Stimulated activated CD8-positive, alpha-beta memory T cell treated with anti-CD3 and anti-CD28 coated beads, Interleukin-2, amount 100 ng/mL, for 48 hours (primary cell): Measurements from ENCODE around the gene MZT2B.
"Not testable (repeated sequence)": the region's sequence is repeated elsewhere in the genome, so short reads cannot be mapped to it uniquely, and the experiment has no call there.

ENCODE experiments used
- DNase-seq, 2 donors: peaks; one replicate each; pipeline ENCODE4 v3.0.0-alpha.2; 2020; ENCODE audit warnings: low read depth in 2 of 2

Gene MZT2B

GRCh38 chr2:130181880-130182682 lies at the start of gene MZT2B:
MZT2B (plus strand) TSS chr2:130182262; CDS start chr2:130182283, 21 bp downstream.
- peak; percentile 83 to 88 for DNase-seq

GRCh38 chr2:130135692-130136541 lies 46.1 kb upstream of the MZT2B start:
- DNase-seq = no peak

GRCh38 chr2:130136546-130136945 lies 45.5 kb upstream of the MZT2B start:
- not testable (repeated sequence) for DNase-seq

GRCh38 chr2:130137118-130137517 lies 44.9 kb upstream of the MZT2B start:
- DNase-seq = not testable (repeated sequence)

GRCh38 chr2:130138326-130138725 lies 43.7 kb upstream of the MZT2B start:
- not testable (repeated sequence) for DNase-seq

GRCh38 chr2:130138841-130139251 lies 43.2 kb upstream of the MZT2B start:
- DNase-seq = not testable (repeated sequence)

GRCh38 chr2:130139331-130140280 lies 42.5 kb upstream of the MZT2B start:
- not testable (repeated sequence) for DNase-seq

- DNase-seq = not testable (repeated sequence)
These were observed 41.5 kb upstream of the MZT2B start for GRCh38 chr2:130140516-130140915.

- DNase-seq = not testable (repeated sequence)
These were observed 41.1 kb upstream of the MZT2B start for GRCh38 chr2:130141002-130141401.

GRCh38 chr2:130141645-130142370 lies 40.3 kb upstream of the MZT2B start:
- not testable (repeated sequence) for DNase-seq

GRCh38 chr2:130142396-130143265 lies 39.4 kb upstream of the MZT2B start:
- DNase-seq = not testable (repeated sequence)

- not testable (repeated sequence) for DNase-seq
These were observed 38.6 kb upstream of the MZT2B start for GRCh38 chr2:130143266-130144039.

- peak; percentile 51 to 60 for DNase-seq
These were observed 37.1 kb upstream of the MZT2B start, which contains the start of gene CCDC74B for GRCh38 chr2:130145006-130145414. CCDC74B (minus strand) TSS chr2:130145112; CDS start chr2:130144996, 116 bp downstream.

- DNase-seq = not testable (repeated sequence)
These were observed 33.5 kb upstream of the MZT2B start for GRCh38 chr2:130148515-130148914.

GRCh38 chr2:130150181-130151144 lies 31.6 kb upstream of the MZT2B start:
- no peak for DNase-seq

- not testable (repeated sequence) for DNase-seq
These were observed 30.9 kb upstream of the MZT2B start for GRCh38 chr2:130151145-130151512.

GRCh38 chr2:130152136-130152815 lies 29.8 kb upstream of the MZT2B start:
- not testable (repeated sequence) for DNase-seq
